Keratinocyte (primary cell): Measurements from ENCODE around the gene DCTN5.

Experiments
- EZH2 ChIP-seq: IDR thresholded peaks from one replicate; pipeline ENCODE4 v1.6.1; 2012; ENCODE audit warnings: inconsistent platforms, mild to moderate bottlenecking, low read length, moderate library complexity
- TF ChIP-seq, protein P1 (sequence below), 3 experiments: IDR thresholded peaks in 1 of 3; conservative IDR thresholded peaks in 1 of 3; optimal IDR thresholded peaks in 1 of 3; 2 replicates in 2 of 3; 3 replicates in 1 of 3; pipeline versions ENCODE3 to v1.5.1; 2011; ENCODE audit warnings: low read length in 3 of 3, mild to moderate bottlenecking in 3 of 3, moderate library complexity in 2 of 3, control low read depth in 1 of 3, inconsistent platforms in 1 of 3; ENCODE audit not compliant: insufficient read depth in 2 of 3; ENCODE audit errors: extremely low read depth in 1 of 3

DNA sequence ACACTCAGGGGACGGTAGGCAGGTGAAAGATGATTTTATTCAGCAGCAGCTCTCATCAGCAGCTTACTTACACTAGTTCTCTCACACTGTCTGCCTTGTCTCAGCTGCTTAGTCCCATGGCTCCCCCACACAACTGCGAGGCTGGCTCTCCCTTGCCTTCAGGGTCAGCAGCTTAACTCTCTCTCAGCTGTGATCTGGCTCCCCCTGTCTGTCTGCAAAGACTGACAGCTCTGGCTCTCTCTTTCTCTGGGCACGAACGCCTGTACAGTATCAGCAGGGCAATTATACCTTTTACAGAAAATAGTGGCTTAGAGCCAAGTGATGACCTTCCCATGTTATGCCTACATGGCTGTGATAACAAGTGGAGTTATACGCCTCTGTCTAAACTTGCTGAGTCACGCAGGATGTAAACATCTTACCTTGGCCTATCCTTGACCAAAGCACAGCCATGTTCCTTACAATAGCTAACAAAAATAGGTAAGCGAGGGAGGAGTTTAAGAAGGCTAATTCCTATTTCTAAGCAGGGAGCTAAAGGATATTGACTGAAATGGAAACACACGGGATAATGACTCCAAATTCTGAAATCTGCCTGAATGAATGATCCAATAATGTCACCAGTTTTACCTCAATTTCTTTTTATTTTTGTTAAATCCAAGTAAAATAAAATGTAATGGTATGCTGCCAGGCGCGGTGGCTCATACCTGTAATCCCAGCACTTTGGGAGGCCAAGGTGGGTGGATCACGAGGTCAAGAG lies 44.1 kb upstream of the DCTN5 start:
- TF ChIP-seq, protein P1, sequence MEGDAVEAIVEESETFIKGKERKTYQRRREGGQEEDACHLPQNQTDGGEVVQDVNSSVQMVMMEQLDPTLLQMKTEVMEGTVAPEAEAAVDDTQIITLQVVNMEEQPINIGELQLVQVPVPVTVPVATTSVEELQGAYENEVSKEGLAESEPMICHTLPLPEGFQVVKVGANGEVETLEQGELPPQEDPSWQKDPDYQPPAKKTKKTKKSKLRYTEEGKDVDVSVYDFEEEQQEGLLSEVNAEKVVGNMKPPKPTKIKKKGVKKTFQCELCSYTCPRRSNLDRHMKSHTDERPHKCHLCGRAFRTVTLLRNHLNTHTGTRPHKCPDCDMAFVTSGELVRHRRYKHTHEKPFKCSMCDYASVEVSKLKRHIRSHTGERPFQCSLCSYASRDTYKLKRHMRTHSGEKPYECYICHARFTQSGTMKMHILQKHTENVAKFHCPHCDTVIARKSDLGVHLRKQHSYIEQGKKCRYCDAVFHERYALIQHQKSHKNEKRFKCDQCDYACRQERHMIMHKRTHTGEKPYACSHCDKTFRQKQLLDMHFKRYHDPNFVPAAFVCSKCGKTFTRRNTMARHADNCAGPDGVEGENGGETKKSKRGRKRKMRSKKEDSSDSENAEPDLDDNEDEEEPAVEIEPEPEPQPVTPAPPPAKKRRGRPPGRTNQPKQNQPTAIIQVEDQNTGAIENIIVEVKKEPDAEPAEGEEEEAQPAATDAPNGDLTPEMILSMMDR (optimal IDR thresholded peaks at IDR 0.05 in 1 of 3, IDR thresholded peaks at IDR 0.05 in 1 of 3, conservative IDR thresholded peaks at IDR 0.05 in 1 of 3; ENCODE audit: extremely low read depth in 1 of 3, insufficient read depth in 2 of 3, low read length in 3 of 3) = peak in 2 of 3 experiments; percentile 12 to 23
- no peak for TF ChIP-seq EZH2
